Ishikawa (cell line): ENCODE measurements around the gene MARK3.

Experiments used
- CEBPB ChIP-seq: IDR thresholded peaks from 2 replicates; pipeline ENCODE4 v1.6.1; 2012
- EP300 ChIP-seq: IDR thresholded peaks from 2 replicates; pipeline ENCODE4 v1.6.1; 2012; ENCODE audit warnings: borderline replicate concordance
- FOXM1 ChIP-seq: IDR thresholded peaks from 2 replicates; pipeline ENCODE4 v1.6.1; 2012; ENCODE audit warnings: low read depth, borderline replicate concordance
- RAD21 ChIP-seq: IDR thresholded peaks from 2 replicates; pipeline ENCODE4 v1.6.1; 2012; ENCODE audit warnings: low read depth
- TAF1 ChIP-seq: IDR thresholded peaks from 2 replicates; pipeline ENCODE4 v1.6.1; 2012; ENCODE audit warnings: low read depth, mild to moderate bottlenecking
- TEAD4 ChIP-seq: IDR thresholded peaks from 2 replicates; pipeline ENCODE4 v1.6.1; 2012

- TF ChIP-seq TEAD4, result no peak
- TF ChIP-seq EP300, result no peak
- no peak for TF ChIP-seq TAF1
- TF ChIP-seq RAD21, result no peak
- TF ChIP-seq FOXM1, result no peak
- no peak for TF ChIP-seq CEBPB
Observed at GRCh38 chr14:103392572-103392971, 7.4 kb downstream of the MARK3 start.
